Heart left ventricle (tissue), 16 donors: ENCODE results near the gene ZBTB38. TPM values are rescaled to one million over a fixed set of nuclear protein-coding genes. Genes with fewer than 3 reads are reported as not detected.

Source experiments
- ATAC-seq, 4 donors: fragments of 200-7000 bp; cut with Tn5 transposase; one replicate each; pipeline ENCODE4 v1.9.1; 2020 to 2022; ENCODE audit warnings: moderate library complexity in 4 of 4, mild to moderate bottlenecking in 3 of 4, moderate number of reproducible peaks in 1 of 4
- DNase-seq, 5 donors: peaks; one replicate each; pipeline ENCODE4 v3.0.0-alpha.2; 2020
- H3K27ac ChIP-seq, 12 donors: fragments of 200-600 bp; sonication (generic) in 4 of 12; one replicate each; pipeline versions ENCODE4 v1.5.0 to v1.8.0; 2016 to 2022; ENCODE audit warnings: mild to moderate bottlenecking in 2 of 12
- H3K27me3 ChIP-seq, 9 donors: fragments of 200-600 bp; sonication (generic) in 2 of 9; one replicate each; pipeline versions ENCODE4 v1.5.1 to v1.8.0; 2016 to 2022; ENCODE audit warnings: mild to moderate bottlenecking in 3 of 9
- H3K36me3 ChIP-seq, 9 donors: fragments of 200-600 bp; sonication (generic) in 2 of 9; one replicate each; pipeline versions ENCODE4 v1.5.0 to v1.8.0; 2018 to 2022; ENCODE audit warnings: mild to moderate bottlenecking in 2 of 9
- H3K4me1 ChIP-seq, 12 donors: fragments of 200-600 bp; sonication (generic) in 4 of 12; one replicate each; pipeline versions ENCODE4 v1.5.0 to v1.8.0; 2016 to 2022; ENCODE audit warnings: mild to moderate bottlenecking in 3 of 12
- H3K4me3 ChIP-seq, 12 donors: fragments of 200-600 bp; sonication (generic) in 4 of 12; one replicate each; pipeline versions ENCODE4 v1.5.0 to v1.8.0; 2017 to 2022; ENCODE audit warnings: mild to moderate bottlenecking in 9 of 12, moderate library complexity in 4 of 12
- H3K9me3 ChIP-seq, 12 donors: fragments of 200-600 bp; sonication (generic) in 4 of 12; one replicate each; pipeline versions ENCODE4 v1.5.0 to v1.8.0; 2016 to 2022; ENCODE audit warnings: mild to moderate bottlenecking in 1 of 12
- POLR2A ChIP-seq, 2 donors: fragments of 450-650 bp; IDR thresholded peaks; one replicate each; pipeline ENCODE4 v1.6.1; 2017; ENCODE audit warnings: antibody characterized with exemption in 2 of 2, mild to moderate bottlenecking in 2 of 2, moderate library complexity in 2 of 2
- WGBS, 4 donors: extraction: QIAGEN DNeasy Blood & Tissue Kit in 2 of 4; methylation state at CpG; one replicate each; pipeline versions ENCODE4 v1.1.5 to v1.1.7; 2013 to 2018; 5-methylcytosine and 5-hydroxymethylcytosine counted together
- intact Hi-C, 10 donors: fragments of 100-400 bp; cut with DNase I; formaldehyde crosslinking; loops; one replicate each; pipeline versions ENCODE4 v1.11.1 to v1.14.2; 2022
- polyA plus RNA-seq, 2 donors: library from polyadenylated mRNA; stranded (reverse); fragments of 200-250 nt; gene quantifications; one replicate each; pipeline ENCODE4 v1.2.3, GENCODE V29; 2013
- total RNA-seq, 9 donors: library from RNA; depleted of rRNA in 2 of 9; stranded (reverse); fragments of >200 nt in 2 of 9; fragmentation: NEBNext Ultra II Directional in 3 of 9; extraction: Animal tissue kit (Norgen Biotek cat#: 25700) in 3 of 9; gene quantifications; one replicate each; pipeline versions ENCODE4 v1.1.0 to v1.2.4, GENCODE V29; 2016 to 2023
- TF ChIP-seq, protein P1 (sequence below), 12 donors: fragments of 200-600 bp; sonication (generic) in 4 of 12; IDR thresholded peaks; one replicate each; pipeline versions ENCODE4 v1.5.0 to v1.8.0; 2018 to 2022; ENCODE audit warnings: antibody characterized with exemption in 12 of 12, mild to moderate bottlenecking in 5 of 12
- donor health status: ischemic (EF 13 %, LVEDD 7.1; RV severe dilation, severe dysfunction).
- donor health status: healthy with polysubstance abuse.
- donor health status: DM: no; HTN: yes; CAD: no.
- donor health status: DM: no; HTN: no; CAD: no.
- donor health status: ischemic (EF 25% LVEDD 6.9; RV normal size, moderate dysfunction).
- donor health status: ischemic (EF 25% LVEDD 5.7; RV mildly dilated, moderate dysfunction).
- donor health status: healthy.
- donor health status: DM: yes; HTN: yes; CAD: no.
- donor health status: ischemic (EF 35%, LVEDD 5.7; RV mildly dilated, moderate dysfunction).
- donor health status: nonischemic (EF 11% LVEDD 7.7; RV severe dilation, severe dysfunction).
- donor health status: DM: yes; HTN: yes; CAD: no.
- donor health status: PGD.
- donor health status: ischemic (EF 29% LVEDD 5.4; RV normal size, mild dysfunction).
- donor health status: nonischemic (EF 23%, LVEDD 6.1; RV moderate dilation, normal function).

ZBTB38 gene
- total and polyA plus RNA-seq, 11 donors, result 15.5 to 189 (median 128) TPM

DNA sequence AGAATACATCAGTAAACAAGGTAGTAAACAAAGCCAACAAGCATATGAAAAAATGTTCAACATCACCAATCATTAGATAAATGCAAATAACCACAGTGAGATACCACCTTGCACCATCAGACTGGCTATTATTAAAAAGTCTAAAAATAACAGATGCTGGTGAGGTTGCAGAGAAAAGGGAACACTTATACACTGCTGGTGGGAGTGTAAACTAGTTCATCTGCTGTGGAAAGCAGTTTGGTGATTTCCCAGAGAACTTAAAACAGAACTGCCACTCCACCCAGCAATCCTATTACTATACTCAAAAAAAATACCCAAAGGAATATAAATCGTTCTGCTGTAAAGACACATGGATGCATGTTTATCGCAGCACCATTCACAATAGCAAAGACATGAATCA is 30.3 kb upstream of the ZBTB38 start:
- Histone ChIP-seq H3K4me3 (no peak overlapping the region), H3K36me3 (no peaks in the 10 kb centered on the region), H3K27me3 (no peaks in the 10 kb centered on the region), H3K4me1 (peaks cover 0 to 9% (median 0%) of the 10 kb centered on the region in 12 donors), H3K27ac (no peak overlapping the region), H3K9me3 (no peaks in the 10 kb centered on the region)
- DNase-seq (no peak), ATAC-seq (no peak)
- TF ChIP-seq, protein P1, sequence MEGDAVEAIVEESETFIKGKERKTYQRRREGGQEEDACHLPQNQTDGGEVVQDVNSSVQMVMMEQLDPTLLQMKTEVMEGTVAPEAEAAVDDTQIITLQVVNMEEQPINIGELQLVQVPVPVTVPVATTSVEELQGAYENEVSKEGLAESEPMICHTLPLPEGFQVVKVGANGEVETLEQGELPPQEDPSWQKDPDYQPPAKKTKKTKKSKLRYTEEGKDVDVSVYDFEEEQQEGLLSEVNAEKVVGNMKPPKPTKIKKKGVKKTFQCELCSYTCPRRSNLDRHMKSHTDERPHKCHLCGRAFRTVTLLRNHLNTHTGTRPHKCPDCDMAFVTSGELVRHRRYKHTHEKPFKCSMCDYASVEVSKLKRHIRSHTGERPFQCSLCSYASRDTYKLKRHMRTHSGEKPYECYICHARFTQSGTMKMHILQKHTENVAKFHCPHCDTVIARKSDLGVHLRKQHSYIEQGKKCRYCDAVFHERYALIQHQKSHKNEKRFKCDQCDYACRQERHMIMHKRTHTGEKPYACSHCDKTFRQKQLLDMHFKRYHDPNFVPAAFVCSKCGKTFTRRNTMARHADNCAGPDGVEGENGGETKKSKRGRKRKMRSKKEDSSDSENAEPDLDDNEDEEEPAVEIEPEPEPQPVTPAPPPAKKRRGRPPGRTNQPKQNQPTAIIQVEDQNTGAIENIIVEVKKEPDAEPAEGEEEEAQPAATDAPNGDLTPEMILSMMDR (IDR thresholded peaks at IDR 0.05), result no peak
- no peak for TF ChIP-seq POLR2A (IDR thresholded peaks at IDR 0.05)
- intact Hi-C loops, result no loop called here
- 93 to 95% (median 94%) methylated on average over 2 of the region's 2 CpGs for WGBS, 4 donors

DNA sequence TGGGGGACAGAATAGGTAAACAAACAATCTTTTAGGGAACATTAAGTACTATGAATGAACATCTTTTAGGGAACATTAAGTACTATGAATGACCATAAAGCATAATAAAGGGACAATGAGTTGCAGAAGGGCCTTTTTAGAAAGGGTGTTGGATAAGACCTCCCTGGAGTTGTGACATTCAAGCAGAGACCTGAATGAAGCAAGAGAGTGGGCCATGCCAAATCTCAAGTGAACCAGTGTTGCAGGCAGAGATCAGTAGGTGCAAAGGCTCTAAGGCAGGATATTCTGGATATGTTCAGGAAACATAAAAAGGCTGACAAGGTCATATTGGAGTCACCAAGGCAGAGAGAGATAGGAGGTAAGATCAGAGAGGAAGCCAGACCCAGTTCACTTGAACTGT is 29.4 kb upstream of the ZBTB38 start:
- Histone ChIP-seq H3K36me3 (no peaks in the 10 kb centered on the region), H3K4me3 (no peak overlapping the region), H3K4me1 (peaks cover 0 to 9% (median 0%) of the 10 kb centered on the region in 12 donors), H3K27ac (no peak overlapping the region), H3K9me3 (no peaks in the 10 kb centered on the region), H3K27me3 (no peaks in the 10 kb centered on the region)
- DNase-seq (no peak), ATAC-seq (peak in 1 of 4 donors; percentile 38)
- intact Hi-C loops, result no loop called here
- TF ChIP-seq, protein P1 (IDR thresholded peaks at IDR 0.05), result no peak
- no peak for TF ChIP-seq POLR2A (IDR thresholded peaks at IDR 0.05)

DNA sequence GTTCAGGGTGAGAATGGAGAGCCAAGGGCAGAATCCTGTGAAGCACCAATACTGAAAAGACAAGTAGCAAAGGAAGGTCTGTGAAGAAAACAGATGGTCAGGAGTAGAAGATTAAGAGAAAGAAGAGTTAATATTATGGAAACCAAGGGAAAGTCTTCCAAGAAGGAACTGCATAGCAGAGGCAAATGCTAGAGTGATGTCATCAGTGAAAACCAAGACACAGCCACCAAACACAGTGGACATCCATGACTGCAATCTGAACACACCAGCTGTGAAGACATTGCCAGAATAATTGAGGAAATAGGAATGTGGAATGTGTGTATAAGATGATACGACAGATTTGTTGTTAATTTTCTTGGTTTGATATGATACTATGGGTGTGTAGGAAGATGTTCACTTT is 26.8 kb upstream of the ZBTB38 start:
- no peak overlapping the region for H3K4me3 ChIP-seq
- H3K4me1 ChIP-seq, result peaks cover 0 to 8% (median 0%) of the 10 kb centered on the region in 12 donors
- ATAC-seq (no peak), DNase-seq (no peak)
- 83 to 91% (median 90%) methylated on average over 1 of the region's 1 CpG for WGBS, 4 donors
- no peak overlapping the region for H3K27ac ChIP-seq
- H3K9me3 ChIP-seq, result no peaks in the 10 kb centered on the region
- no peak for TF ChIP-seq POLR2A (IDR thresholded peaks at IDR 0.05)
- TF ChIP-seq, protein P1 (IDR thresholded peaks at IDR 0.05), result no peak
- no peaks in the 10 kb centered on the region for H3K36me3 ChIP-seq
- intact Hi-C loops, result no loop called here
- no peaks in the 10 kb centered on the region for H3K27me3 ChIP-seq

DNA sequence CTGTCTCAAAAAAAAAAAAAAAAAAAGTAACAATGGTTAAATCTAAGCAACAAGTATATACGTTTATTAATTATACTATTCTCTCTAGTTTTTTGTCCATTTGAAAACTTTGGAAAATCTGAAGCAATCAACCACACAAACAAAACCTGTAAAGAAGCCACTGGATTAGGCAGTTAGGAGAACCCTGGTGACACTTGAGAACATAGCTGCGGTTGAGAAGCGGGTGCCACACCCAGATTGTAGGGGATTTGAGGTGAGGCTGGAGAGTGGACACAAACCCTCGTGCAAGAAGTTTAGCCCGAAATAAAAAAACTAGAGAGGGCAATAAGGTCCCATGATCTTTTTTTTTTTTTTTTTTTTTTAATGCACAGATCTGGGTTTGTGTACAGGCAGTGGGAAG is 25.9 kb upstream of the ZBTB38 start:
- WGBS, 4 donors, result 88 to 90% (median 88%) methylated on average over 5 of the region's 5 CpGs
- DNase-seq, result no peak
- no peaks in the 10 kb centered on the region for H3K27me3 ChIP-seq
- TF ChIP-seq, protein P1 (IDR thresholded peaks at IDR 0.05), result no peak
- no peak for TF ChIP-seq POLR2A (IDR thresholded peaks at IDR 0.05)
- H3K27ac ChIP-seq, result no peak overlapping the region
- H3K4me1 ChIP-seq, result no peaks in the 10 kb centered on the region
- H3K9me3 ChIP-seq, result no peaks in the 10 kb centered on the region
- no peak overlapping the region for H3K4me3 ChIP-seq
- intact Hi-C loops, result no loop called here
- no peak for ATAC-seq
- H3K36me3 ChIP-seq, result no peaks in the 10 kb centered on the region
